GM18520 (cell line): Measurements from ENCODE around the gene GIPC1.

Experiments used
- ATAC-seq: cut with Tn5 transposase; IDR thresholded peaks from one replicate; pipeline ENCODE4 v1.9.1; 2021; ENCODE audit not compliant: unreplicated experiment

The GIPC1 gene

GRCh38 chr19:14494910-14495671 is 836 bp downstream of the GIPC1 start:
- ATAC-seq: no peak

GRCh38 chr19:14494411-14494810 is 1.5 kb downstream of the GIPC1 start:
- no peak for ATAC-seq

GRCh38 chr19:14492756-14493337 is 3.1 kb downstream of the GIPC1 start:
- no peak for ATAC-seq

- no peak for ATAC-seq
Observed at GRCh38 chr19:14487370-14488125, 8.4 kb downstream of the GIPC1 start.

- no peak for ATAC-seq
Observed at GRCh38 chr19:14482172-14482941, 13.6 kb downstream of the GIPC1 start.

- ATAC-seq: no peak
Observed at GRCh38 chr19:14480700-14481079, 15.2 kb downstream of the GIPC1 start.

GRCh38 chr19:14479975-14480699 is 15.8 kb downstream of the GIPC1 start:
- no peak for ATAC-seq

GRCh38 chr19:14479309-14479974 is 16.5 kb downstream of the GIPC1 start:
- no peak for ATAC-seq

GRCh38 chr19:14478113-14478545 is 17.8 kb downstream of the GIPC1 start:
- ATAC-seq: no peak

GRCh38 chr19:14477418-14478112 is 18.4 kb downstream of the GIPC1 start:
- ATAC-seq: no peak

- no peak for ATAC-seq
Observed at GRCh38 chr19:14476673-14477401, 19.1 kb downstream of the GIPC1 start.

GRCh38 chr19:14476327-14476672 is 19.6 kb downstream of the GIPC1 start:
- no peak for ATAC-seq

GRCh38 chr19:14475251-14476073 is 20.5 kb downstream of the GIPC1 start, which contains the start of gene PTGER1:
TSS of gene PTGER1 (minus strand) at chr19:14475354. CDS start at chr19:14474320, 1,034 bp downstream.
- no peak for ATAC-seq

GRCh38 chr19:14474827-14475226 is 21.1 kb downstream of the GIPC1 start:
- ATAC-seq: no peak

GRCh38 chr19:14473978-14474578 is 21.8 kb downstream of the GIPC1 start:
- no peak for ATAC-seq

- ATAC-seq: no peak
Observed at GRCh38 chr19:14473073-14473977, 22.6 kb downstream of the GIPC1 start.
